Left ventricle myocardium superior (tissue), 1 donor: Measurements from ENCODE around the gene ITGA1. TPM values are rescaled to one million over a fixed set of nuclear protein-coding genes. Genes with fewer than 3 reads are reported as not detected.
A peak's percentile ranks its signal among the peaks of the same experiment; 100 is the strongest.
"Not testable (repeated sequence)": the region's sequence is repeated elsewhere in the genome, so short reads cannot be mapped to it uniquely, and the experiment has no call there.

Experiments used
- ATAC-seq: fragments of 200-7000 bp; cut with Tn5 transposase; one replicate; pipeline ENCODE4 v1.9.1; 2020; ENCODE audit warnings: mild to moderate bottlenecking, moderate library complexity
- DNase-seq: peaks from one replicate; pipeline ENCODE4 v3.0.0-alpha.2; 2020
- intact Hi-C: fragments of 100-400 bp; cut with micrococcal nuclease; formaldehyde crosslinking; loops from one replicate; pipeline ENCODE4 v1.11.0; 2022
- total RNA-seq: library from RNA; stranded (reverse); fragmentation: NEBNext Ultra II Directional; extraction: Animal tissue kit (Norgen Biotek cat#: 25700); gene quantifications from one replicate; pipeline ENCODE4 v1.2.1, GENCODE V29; 2021
- donor health status: DM: no; HTN: yes; CAD: no; lungs with severe emphysema.

The ITGA1 gene
- total RNA-seq, 1 donor from 2014 or later = 29.2 TPM

GRCh38 chr5:52814352-52815148 lies 26.8 kb downstream of the ITGA1 start:
- DNase-seq = no peak
- no peak for ATAC-seq
- intact Hi-C loops = no loop called here

GRCh38 chr5:52817818-52818217 lies 30.1 kb downstream of the ITGA1 start:
- intact Hi-C loops = no loop called here
- no peak for ATAC-seq

GRCh38 chr5:52818360-52818759 lies 30.6 kb downstream of the ITGA1 start:
- ATAC-seq (no peak), DNase-seq (no peak)
- intact Hi-C loops = no loop called here

More at GRCh38 chr5:52817818-52818217, 30.1 kb downstream of the ITGA1 start:
- no peak for DNase-seq

- DNase-seq, intact Hi-C loops, ATAC-seq: not testable (repeated sequence)
These were observed 31.1 kb downstream of the ITGA1 start for GRCh38 chr5:52818807-52819206.

- intact Hi-C loops = no loop called here
- DNase-seq (no peak), ATAC-seq (no peak)
These were observed 34.2 kb downstream of the ITGA1 start for GRCh38 chr5:52821901-52822300.

- ATAC-seq (peak; percentile 99), DNase-seq (peak; percentile 87)
- intact Hi-C loops = no loop called here
These were observed 34.7 kb downstream of the ITGA1 start for GRCh38 chr5:52822437-52822836.

GRCh38 chr5:52824827-52825226 lies 37.1 kb downstream of the ITGA1 start:
- intact Hi-C loops = no loop called here
- ATAC-seq = no peak
- DNase-seq = no peak

GRCh38 chr5:52825826-52826225 lies 38.1 kb downstream of the ITGA1 start:
- intact Hi-C loops = no loop called here
- ATAC-seq = no peak
- DNase-seq = no peak

GRCh38 chr5:52827815-52828214 lies 40.1 kb downstream of the ITGA1 start:
- intact Hi-C loops = no loop called here
- DNase-seq (no peak), ATAC-seq (no peak)

- ATAC-seq = no peak
- no peak for DNase-seq
- intact Hi-C loops = no loop called here
These were observed 41.9 kb downstream of the ITGA1 start for GRCh38 chr5:52829664-52830063.

- intact Hi-C loops = no loop called here
- ATAC-seq = no peak
- no peak for DNase-seq
These were observed 42.9 kb downstream of the ITGA1 start for GRCh38 chr5:52830650-52831049.

- DNase-seq (no peak), ATAC-seq (no peak)
- intact Hi-C loops = no loop called here
These were observed 44.2 kb downstream of the ITGA1 start for GRCh38 chr5:52831786-52832511.

GRCh38 chr5:52834320-52834719 lies 46.6 kb downstream of the ITGA1 start:
- DNase-seq = no peak
- intact Hi-C loops = no loop called here
- ATAC-seq = no peak

- intact Hi-C loops = no loop called here
- peak; percentile 32 for ATAC-seq
- DNase-seq = no peak
These were observed 49.4 kb downstream of the ITGA1 start for GRCh38 chr5:52837068-52837467.

GRCh38 chr5:52837591-52838001 lies 49.9 kb downstream of the ITGA1 start:
- DNase-seq (no peak), ATAC-seq (no peak)
- intact Hi-C loops = no loop called here

- ATAC-seq = no peak
- intact Hi-C loops = no loop called here
- DNase-seq = no peak
These were observed 50.8 kb downstream of the ITGA1 start for GRCh38 chr5:52838326-52839015.

- intact Hi-C loops = no loop called here
- no peak for DNase-seq
- ATAC-seq = no peak
These were observed 51.6 kb downstream of the ITGA1 start for GRCh38 chr5:52839285-52839684.

GRCh38 chr5:52840277-52841050 lies 52.7 kb downstream of the ITGA1 start:
- intact Hi-C loops = no loop called here
- DNase-seq (no peak), ATAC-seq (peak; percentile 47)

- intact Hi-C loops = no loop called here
These were observed 53.4 kb downstream of the ITGA1 start for GRCh38 chr5:52841114-52841513.

More at GRCh38 chr5:52841114-52841513, 53.4 kb downstream of the ITGA1 start:
- no peak for DNase-seq
- ATAC-seq = no peak
